AG04449 (cell line): ENCODE results near the gene NR1I3.
"Not testable (repeated sequence)": the region's sequence is repeated elsewhere in the genome, so short reads cannot be mapped to it uniquely, and the experiment has no call there.

Experiments used
- CTCF ChIA-PET: fragments of 350-600 bp; formaldehyde crosslinking; extraction: SDS; loops from one replicate; lab custom pipeline; 2021; ENCODE audit warnings: antibody characterized with exemption; lab: Yijun Ruan, JAX
- POLR2A ChIA-PET: fragments of 400-600, 350-600 bp; formaldehyde crosslinking; extraction: SDS; loops from one replicate; lab custom pipeline; 2020; ENCODE audit warnings: antibody characterized with exemption, inconsistent platforms; lab: Yijun Ruan, JAX
- DNase-seq: peaks from one replicate; pipeline ENCODE4 v3.0.0-alpha.2; 2010; ENCODE audit warnings: low read depth, low spot score
- H3K4me3 ChIP-seq: 2 replicates; pipeline ENCODE4 v1.5.1; 2011; ENCODE audit warnings: low read depth, mild to moderate bottlenecking, control low read depth, low read length
- TF ChIP-seq, protein P1 (sequence below): IDR thresholded peaks from one replicate; pipeline ENCODE4 v1.5.1; 2011; ENCODE audit warnings: mild to moderate bottlenecking, moderate library complexity, low read length, control low read depth, inconsistent platforms; ENCODE audit not compliant: insufficient read depth; ENCODE audit errors: missing control alignments

NR1I3 gene

DNA sequence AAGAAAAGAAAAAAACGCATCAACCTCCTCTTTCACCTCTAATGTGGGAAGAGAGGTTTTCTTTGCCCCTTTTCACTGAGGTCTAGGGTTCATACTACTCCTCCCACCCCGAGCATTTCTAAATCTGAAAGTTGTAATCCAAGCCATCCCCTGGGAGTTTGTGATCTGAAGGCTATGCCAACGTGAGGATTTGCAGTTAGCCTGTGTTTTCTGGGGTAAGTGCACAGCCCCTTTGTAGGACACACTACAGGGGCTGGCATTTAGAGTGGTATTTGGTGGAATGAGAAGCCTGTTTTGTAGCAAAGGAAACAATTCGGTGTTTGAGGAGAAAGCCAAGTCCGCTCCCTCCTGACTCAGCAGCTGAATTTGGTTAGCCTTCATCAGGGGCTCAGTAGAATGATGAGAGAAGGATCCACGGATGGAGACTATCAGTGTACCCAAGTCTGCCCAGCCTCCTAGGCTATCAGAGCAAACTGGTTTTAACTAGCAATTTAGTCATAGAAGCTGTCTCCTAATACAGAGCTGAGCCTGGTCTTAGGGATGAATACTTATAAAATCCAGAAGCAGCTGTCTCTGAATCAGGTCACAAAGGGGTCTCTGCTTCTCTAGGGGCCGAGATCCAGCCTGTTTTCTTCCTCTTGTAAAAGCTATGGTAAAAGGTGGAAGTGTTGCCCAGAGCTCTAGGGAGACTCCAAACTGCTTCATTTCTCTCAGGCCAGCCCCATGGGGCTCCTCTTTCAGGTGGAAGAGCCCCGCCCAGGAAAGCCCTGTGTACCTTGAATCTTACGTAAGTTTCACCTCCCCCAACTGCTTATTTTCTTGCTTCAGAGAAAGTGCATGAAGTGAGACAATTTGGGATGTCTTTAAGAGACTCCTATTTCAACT is 22.6 kb upstream of the NR1I3 start:
- ChIA-PET CTCF (interaction anchor here (1.2 to 4.9 kb wide), 2 partner anchors 11 to 34 kb away, joined by 4 to 37 read pairs; partner anchors contain the start of gene TOMM40L), POLR2A (no interaction called here)
- TF ChIP-seq, protein P1, sequence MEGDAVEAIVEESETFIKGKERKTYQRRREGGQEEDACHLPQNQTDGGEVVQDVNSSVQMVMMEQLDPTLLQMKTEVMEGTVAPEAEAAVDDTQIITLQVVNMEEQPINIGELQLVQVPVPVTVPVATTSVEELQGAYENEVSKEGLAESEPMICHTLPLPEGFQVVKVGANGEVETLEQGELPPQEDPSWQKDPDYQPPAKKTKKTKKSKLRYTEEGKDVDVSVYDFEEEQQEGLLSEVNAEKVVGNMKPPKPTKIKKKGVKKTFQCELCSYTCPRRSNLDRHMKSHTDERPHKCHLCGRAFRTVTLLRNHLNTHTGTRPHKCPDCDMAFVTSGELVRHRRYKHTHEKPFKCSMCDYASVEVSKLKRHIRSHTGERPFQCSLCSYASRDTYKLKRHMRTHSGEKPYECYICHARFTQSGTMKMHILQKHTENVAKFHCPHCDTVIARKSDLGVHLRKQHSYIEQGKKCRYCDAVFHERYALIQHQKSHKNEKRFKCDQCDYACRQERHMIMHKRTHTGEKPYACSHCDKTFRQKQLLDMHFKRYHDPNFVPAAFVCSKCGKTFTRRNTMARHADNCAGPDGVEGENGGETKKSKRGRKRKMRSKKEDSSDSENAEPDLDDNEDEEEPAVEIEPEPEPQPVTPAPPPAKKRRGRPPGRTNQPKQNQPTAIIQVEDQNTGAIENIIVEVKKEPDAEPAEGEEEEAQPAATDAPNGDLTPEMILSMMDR, result no peak
- H3K4me3 ChIP-seq, result no peak overlapping the region
- DNase-seq, result no peak

DNA sequence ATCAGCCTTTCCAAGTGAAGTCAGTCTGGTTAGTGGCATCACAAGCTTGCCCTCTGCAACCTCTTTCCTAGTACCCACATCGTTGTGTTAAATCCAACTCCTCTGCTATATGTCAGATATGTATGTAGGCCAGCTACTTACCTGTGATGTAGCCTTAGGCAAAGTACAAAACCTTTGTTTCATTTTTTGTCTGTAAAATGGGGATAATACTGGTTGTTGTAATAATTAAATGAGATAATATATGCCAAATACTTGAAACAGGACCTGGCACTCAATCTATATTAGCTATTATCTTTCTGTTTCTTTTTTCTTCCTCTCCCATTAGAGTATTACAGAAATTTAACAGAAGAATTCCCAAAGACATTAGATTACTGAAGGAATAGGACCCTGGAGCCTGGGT is 21.8 kb upstream of the NR1I3 start:
- TF ChIP-seq, protein P1, result no peak
- ChIA-PET POLR2A (no interaction called here), CTCF (interaction anchor here (1.6 to 4.9 kb wide), 2 partner anchors 29 to 33 kb away, joined by 5 to 37 read pairs; partner anchors contain the start of gene TOMM40L)
- H3K4me3 ChIP-seq, result no peak overlapping the region
- DNase-seq, result no peak

DNA sequence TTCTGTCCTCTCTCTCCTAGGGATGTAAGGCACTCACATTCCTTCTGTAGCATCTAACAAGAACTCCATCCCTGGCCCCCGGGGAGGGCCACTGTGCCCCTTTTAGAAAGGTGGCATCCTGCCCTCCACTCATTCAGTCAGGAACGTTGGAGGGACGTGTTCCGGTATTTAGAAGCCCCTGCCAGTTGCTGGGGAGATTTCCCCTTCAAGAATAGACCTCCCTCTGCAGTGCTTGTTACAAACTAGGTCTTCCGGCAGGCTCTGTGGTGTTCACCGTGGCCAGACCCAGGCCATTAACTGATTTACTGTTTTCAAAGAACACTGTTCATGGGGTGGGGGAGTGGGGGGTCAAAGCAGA is 21.3 kb upstream of the NR1I3 start:
- no peak for DNase-seq
- POLR2A ChIA-PET, result no interaction called here
- TF ChIP-seq, protein P1, result no peak
- CTCF ChIA-PET, result interaction anchor here (1.6 to 4.9 kb wide), 2 partner anchors 29 to 32 kb away, joined by 5 to 37 read pairs; partner anchors contain the start of gene TOMM40L
- no peak overlapping the region; the same call in 1 of the 2 replicates for H3K4me3 ChIP-seq

DNA sequence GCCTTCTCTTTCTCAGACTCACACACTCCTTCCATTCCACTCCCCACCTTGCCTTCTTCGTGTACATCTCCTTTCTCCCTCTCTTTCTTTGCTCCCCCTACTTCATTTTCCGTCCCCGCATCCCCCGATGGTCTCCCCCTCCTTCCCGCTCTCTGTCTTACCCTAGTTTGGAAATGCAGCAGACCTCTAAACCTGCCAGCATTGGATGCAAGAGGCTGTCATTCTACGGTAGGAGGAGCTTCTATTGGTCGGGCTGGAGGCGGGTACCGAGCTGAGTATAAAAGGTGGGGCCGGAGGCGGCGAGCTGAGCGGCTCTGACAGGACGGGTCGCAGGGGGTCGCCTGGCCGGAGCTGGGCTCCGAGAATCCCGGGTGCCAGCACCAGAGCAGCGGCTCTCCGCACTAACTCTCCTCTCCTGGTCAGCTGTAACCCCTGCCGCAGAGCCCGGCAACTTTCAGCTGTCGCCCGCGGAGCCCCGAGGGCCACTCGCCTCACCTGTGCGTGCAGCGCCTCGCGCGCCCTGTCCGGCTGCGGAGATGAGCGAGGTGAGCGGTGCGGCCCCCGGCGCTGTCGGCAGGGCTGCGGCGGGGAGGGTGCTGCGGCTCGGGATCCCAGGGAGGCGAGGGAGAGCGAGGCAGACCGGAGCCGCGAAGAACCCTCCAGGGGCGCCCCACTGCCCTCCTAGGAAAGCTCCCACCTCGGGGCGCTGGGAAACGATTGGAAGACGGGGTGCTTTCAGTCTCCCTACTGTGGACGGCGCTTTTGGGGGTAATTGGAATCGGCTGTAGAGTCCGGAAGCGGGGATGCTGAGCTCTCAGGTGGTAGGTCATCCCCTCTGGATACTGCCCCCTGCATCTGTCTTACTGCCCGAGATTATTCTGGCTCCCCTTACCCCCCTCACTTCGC is 20.7 kb upstream of the NR1I3 start, which contains the start of gene PCP4L1:
Gene PCP4L1 (plus strand): TSS at position 307 of the 906 bp plus-strand sequence. CDS start 230 bp downstream, at position 537.
- POLR2A ChIA-PET, result no interaction called here
- DNase-seq, result no peak
- TF ChIP-seq, protein P1, result no peak
- peak within 1 kb of the TSS; percentile 48 for H3K4me3 ChIP-seq
- CTCF ChIA-PET, result interaction anchor here (1.5 to 4.9 kb wide), 4 partner anchors 16 to 33 kb away, joined by 5 to 37 read pairs (median 6); partner anchors contain the start of gene TOMM40L

DNA sequence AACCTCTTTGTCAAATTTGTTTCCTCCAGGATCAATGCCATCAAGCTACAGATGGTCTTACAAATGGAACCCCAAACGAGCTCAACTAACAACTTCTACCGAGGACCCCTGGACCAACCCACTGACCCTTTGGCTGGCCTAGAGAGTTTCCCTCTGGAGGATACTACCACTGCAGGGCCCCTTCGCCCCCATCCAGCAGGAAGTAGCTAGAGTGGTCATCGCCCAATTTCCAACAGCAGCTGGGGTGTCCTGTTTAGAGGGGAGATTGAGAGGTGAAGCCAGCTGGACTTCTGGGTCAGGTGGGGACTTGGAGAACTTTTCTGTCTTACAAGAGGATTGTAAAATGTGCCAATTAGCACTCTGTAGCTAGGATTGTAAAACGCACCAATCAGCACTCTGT is 19.1 kb upstream of the NR1I3 start:
- DNase-seq, H3K4me3 ChIP-seq, POLR2A ChIA-PET: not testable (repeated sequence)
- CTCF ChIA-PET, result interaction anchor here (0.6 to 4.9 kb wide), 4 partner anchors 30 to 483 kb away, joined by 3 to 37 read pairs (median 5); partner anchors contain the start of gene TOMM40L

DNA sequence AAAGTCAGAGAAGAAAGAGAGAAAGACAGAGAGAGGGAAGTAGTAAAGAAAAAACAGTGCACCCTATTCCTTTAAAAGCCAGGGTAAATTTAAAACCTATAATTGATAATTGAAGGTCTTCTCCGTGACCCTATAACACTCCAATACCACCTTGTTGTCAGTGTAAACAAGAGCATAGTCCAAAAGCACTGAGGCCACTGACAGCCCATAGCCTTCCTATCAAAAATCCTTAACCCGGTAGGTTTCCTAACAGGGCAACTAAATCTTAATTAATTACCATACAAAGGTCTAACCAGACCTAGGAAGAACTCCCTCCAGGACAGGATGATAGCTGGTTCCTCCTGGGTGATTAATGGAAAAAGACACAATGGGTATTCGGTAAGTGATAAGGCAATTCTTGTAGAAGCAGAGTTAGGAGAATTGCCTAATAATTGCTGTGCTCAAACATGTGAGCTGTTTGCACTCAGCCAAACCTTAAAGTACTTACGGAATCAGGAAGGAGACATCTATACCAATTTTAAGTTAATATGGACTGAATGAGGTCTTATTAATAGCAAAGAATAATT is 18.0 kb upstream of the NR1I3 start:
- CTCF ChIA-PET, result interaction anchor here (1.3 kb wide), 1 partner anchor 29 kb away, joined by 3 read pairs; no protein-coding TSS in a partner anchor
- DNase-seq, POLR2A ChIA-PET, H3K4me3 ChIP-seq: not testable (repeated sequence)

DNA sequence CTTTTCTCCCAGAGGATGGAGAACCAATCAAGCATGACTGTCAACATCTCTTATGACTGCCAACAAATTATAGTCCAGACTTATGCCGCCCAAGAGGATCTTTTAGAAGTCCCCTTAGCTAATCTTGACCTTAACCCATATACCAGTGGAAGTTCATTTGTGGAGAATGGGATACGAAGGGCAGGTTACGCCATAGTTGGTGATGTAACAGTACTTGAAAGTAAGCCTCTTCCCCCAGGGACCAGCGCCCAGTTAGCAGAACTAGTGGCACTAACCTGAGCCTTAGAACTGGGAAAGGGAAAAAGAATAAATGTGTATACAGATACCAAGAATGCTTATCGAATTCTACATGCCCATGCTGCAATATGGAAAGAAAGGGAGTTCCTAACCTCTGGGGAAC is 17.3 kb upstream of the NR1I3 start:
- POLR2A ChIA-PET, DNase-seq, CTCF ChIA-PET: not testable (repeated sequence)

More for the DNA sequence above, 17.3 kb upstream of the NR1I3 start:
- H3K4me3 ChIP-seq, result not testable (repeated sequence)
